Psoas muscle (tissue), 8 donors: ENCODE measurements around the gene ZP4. TPM values are rescaled to one million over a fixed set of nuclear protein-coding genes. Genes with fewer than 3 reads are reported as not detected.
"Not testable (repeated sequence)": the region's sequence is repeated elsewhere in the genome, so short reads cannot be mapped to it uniquely, and the experiment has no call there.

Source experiments
- ATAC-seq, 4 donors: fragments of 200-7000 bp; cut with Tn5 transposase; one replicate each; pipeline ENCODE4 v1.9.1; 2020; ENCODE audit warnings: moderate library complexity in 3 of 4, mild to moderate bottlenecking in 2 of 4
- DNase-seq, 2 donors: peaks; one replicate each; pipeline ENCODE4 v3.0.0-alpha.2; 2020
- H3K27ac ChIP-seq: fragments of 200-600 bp; one replicate; pipeline ENCODE4 v1.8.0; 2022
- H3K27me3 ChIP-seq, 3 donors: fragments of 200-600 bp in 1 of 3; one replicate each; pipeline versions ENCODE4 v1.6.1 to v1.8.0; 2013 to 2022; ENCODE audit warnings: low read length in 2 of 3, mild to moderate bottlenecking in 2 of 3, moderate library complexity in 1 of 3; ENCODE audit not compliant: insufficient read depth in 3 of 3
- H3K36me3 ChIP-seq, 2 donors: fragments of 200-600 bp in 1 of 2; one replicate each; pipeline versions ENCODE4 v1.6.1 to v1.8.0; 2013 to 2022; ENCODE audit warnings: low read depth in 1 of 2, mild to moderate bottlenecking in 1 of 2, moderate library complexity in 1 of 2; ENCODE audit not compliant: insufficient read depth in 1 of 2
- H3K4me1 ChIP-seq: fragments of 200-600 bp; one replicate; pipeline ENCODE4 v1.8.0; 2022
- H3K4me3 ChIP-seq: fragments of 200-600 bp; one replicate; pipeline ENCODE4 v1.8.0; 2022; ENCODE audit warnings: mild to moderate bottlenecking
- H3K9me3 ChIP-seq: fragments of 200-600 bp; one replicate; pipeline ENCODE4 v1.8.0; 2022
- CTCF ChIP-seq: fragments of 200-600 bp; IDR thresholded peaks from one replicate; pipeline ENCODE4 v1.8.0; 2022; ENCODE audit warnings: antibody characterized with exemption
- WGBS, 3 donors: extraction: QIAGEN DNeasy Blood & Tissue Kit; methylation state at CpG; one replicate each; pipeline versions ENCODE4 v1.1.6 to v1.1.7; 2013; 5-methylcytosine and 5-hydroxymethylcytosine counted together
- intact Hi-C, 2 donors: fragments of 100-400 bp; cut with DNase I; formaldehyde crosslinking; loops; one replicate each; pipeline versions ENCODE4 v1.11.0 to v1.14.2; 2022
- polyA plus RNA-seq, 3 donors: library from polyadenylated mRNA; stranded (reverse); fragments of 200-250 nt; gene quantifications; one replicate each; pipeline ENCODE4 v1.2.3, GENCODE V29; 2013
- total RNA-seq, 4 donors: library from RNA; stranded (reverse); fragmentation: NEBNext Ultra II Directional in 2 of 4; extraction: Animal tissue kit (Norgen Biotek cat#: 25700) in 2 of 4; gene quantifications; one replicate each; pipeline versions ENCODE4 v1.2.1 to v1.2.4, GENCODE V29; 2021 to 2023
- donor health status: healthy with polysubstance abuse.
- donor health status: DM: no; HTN: no; CAD: no; lungs with moderate emphysema.
- donor health status: Bipolar disorder and iron deficiency.
- donor health status: healthy.
- donor health status: DM: yes; HTN: yes; CAD: no.
- donor health status: DM: no; HTN: no; CAD: no.
- donor health status: DM: no; HTN: no; CAD: no.
- donor health status: DM: yes; HTN: yes; CAD: no.

ZP4 gene
- total and polyA plus RNA-seq, 7 donors = not detected

- Histone ChIP-seq H3K9me3 (no peaks in the 10 kb centered on the region), H3K27me3 (no peaks in the 10 kb centered on the region), H3K27ac (no peak overlapping the region), H3K4me1 (no peaks in the 10 kb centered on the region), H3K36me3 (no peaks in the 10 kb centered on the region), H3K4me3 (no peak overlapping the region)
- no peak for DNase-seq
- WGBS, 3 donors = 75 to 82% (median 77%) methylated on average over 8 of the region's 8 CpGs
- intact Hi-C loops = no loop called here
- no peak for TF ChIP-seq CTCF
- ATAC-seq = no peak
These were observed 28.8 kb downstream of the ZP4 start for GRCh38 chr1:237861944-237862343.

GRCh38 chr1:237858992-237859391 lies 31.7 kb downstream of the ZP4 start:
- H3K36me3 ChIP-seq = no peaks in the 10 kb centered on the region
- no peak overlapping the region for H3K4me3 ChIP-seq
- ATAC-seq (no peak), DNase-seq (no peak)
- intact Hi-C loops = no loop called here
- 46 to 52% (median 48%) methylated on average over 4 of the region's 4 CpGs for WGBS, 3 donors
- H3K27me3 ChIP-seq = no peaks in the 10 kb centered on the region
- H3K9me3 ChIP-seq = no peaks in the 10 kb centered on the region
- TF ChIP-seq CTCF = no peak
- no peaks in the 10 kb centered on the region for H3K4me1 ChIP-seq
- H3K27ac ChIP-seq = no peak overlapping the region

GRCh38 chr1:237857455-237857854 lies 33.3 kb downstream of the ZP4 start:
- DNase-seq (no peak), ATAC-seq (no peak)
- Histone ChIP-seq H3K36me3 (no peaks in the 10 kb centered on the region), H3K9me3 (no peaks in the 10 kb centered on the region), H3K27me3 (no peaks in the 10 kb centered on the region), H3K4me3 (no peak overlapping the region), H3K4me1 (no peaks in the 10 kb centered on the region), H3K27ac (no peak overlapping the region)
- 54 to 63% (median 55%) methylated on average over 7 of the region's 7 CpGs for WGBS, 3 donors
- intact Hi-C loops = no loop called here
- TF ChIP-seq CTCF = no peak

DNA sequence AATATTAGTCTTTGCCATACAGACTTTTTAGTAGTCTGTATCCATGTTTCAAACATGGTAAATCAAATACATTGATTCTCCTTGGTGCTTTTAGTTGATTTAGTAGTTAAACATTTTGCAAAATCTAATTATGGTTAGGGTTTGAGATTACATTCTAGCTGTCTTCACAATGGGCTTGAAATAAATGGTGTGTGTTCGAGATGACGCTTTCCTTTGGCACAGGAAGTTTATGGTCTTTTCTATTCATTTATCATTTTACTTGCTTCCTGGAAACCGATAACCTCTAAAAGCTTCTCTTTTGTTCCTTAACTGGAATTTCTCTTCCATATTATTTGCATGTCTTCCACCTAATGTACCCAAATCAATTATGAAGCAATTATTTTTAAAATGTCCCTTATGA lies 38.4 kb downstream of the ZP4 start:
- Histone ChIP-seq H3K9me3 (no peaks in the 10 kb centered on the region), H3K27ac (no peak overlapping the region), H3K4me3 (no peak overlapping the region), H3K4me1 (no peaks in the 10 kb centered on the region), H3K36me3 (no peaks in the 10 kb centered on the region), H3K27me3 (no peaks in the 10 kb centered on the region)
- WGBS, 3 donors = 62 to 74% (median 70%) methylated on average over 3 of the region's 3 CpGs
- intact Hi-C loops = no loop called here
- DNase-seq = no peak
- TF ChIP-seq CTCF = no peak
- ATAC-seq = no peak

GRCh38 chr1:237851210-237851845 lies 39.4 kb downstream of the ZP4 start:
- no peak for TF ChIP-seq CTCF
- ATAC-seq = no peak
- WGBS, 3 donors = 10 to 13% (median 10%) methylated on average over 6 of the region's 6 CpGs
- Histone ChIP-seq H3K4me1 (no peaks in the 10 kb centered on the region), H3K4me3 (no peak overlapping the region), H3K27ac (no peak overlapping the region), H3K36me3 (no peaks in the 10 kb centered on the region), H3K27me3 (no peaks in the 10 kb centered on the region), H3K9me3 (no peaks in the 10 kb centered on the region)
- peak in 1 of 2 donors; percentile 16 for DNase-seq
- intact Hi-C loops = no loop called here

- WGBS, 3 donors = 77 to 93% (median 90%) methylated on average over 3 of the region's 3 CpGs
- H3K27ac ChIP-seq, H3K9me3 ChIP-seq, H3K4me3 ChIP-seq, H3K36me3 ChIP-seq, intact Hi-C loops, H3K27me3 ChIP-seq, ATAC-seq, H3K4me1 ChIP-seq, DNase-seq: not testable (repeated sequence)
These were observed 47.2 kb downstream of the ZP4 start for GRCh38 chr1:237843516-237843915.
